Left forelimb (tissue), 1 donor: ENCODE measurements around the gene SLC5A4.
"Not testable (repeated sequence)": the region's sequence is repeated elsewhere in the genome, so short reads cannot be mapped to it uniquely, and the experiment has no call there.

Experiments used
- DNase-seq: peaks from one replicate; pipeline ENCODE4 v3.0.0-alpha.2; 2018; ENCODE audit warnings: low spot score

SLC5A4 gene

GRCh38 chr22:32255217-32255616, at the start of gene SLC5A4:
TSS of gene SLC5A4 (minus strand) at chr22:32255347. CDS start at chr22:32255329, 18 bp downstream.
- DNase-seq: no peak

- not testable (repeated sequence) for DNase-seq
Measured at GRCh38 chr22:32293921-32294320, 38.8 kb upstream of the SLC5A4 start.

GRCh38 chr22:32286290-32286840, 31.2 kb upstream of the SLC5A4 start:
- no peak for DNase-seq

GRCh38 chr22:32281072-32281471, 25.9 kb upstream of the SLC5A4 start:
- no peak for DNase-seq

GRCh38 chr22:32275353-32275752, 20.2 kb upstream of the SLC5A4 start:
- not testable (repeated sequence) for DNase-seq

GRCh38 chr22:32271389-32271788, 16.2 kb upstream of the SLC5A4 start:
- DNase-seq: no peak

- DNase-seq: no peak
Measured at GRCh38 chr22:32270641-32271369, 15.7 kb upstream of the SLC5A4 start.

- DNase-seq: no peak
Measured at GRCh38 chr22:32269316-32269715, 14.2 kb upstream of the SLC5A4 start.

- DNase-seq: no peak
Measured at GRCh38 chr22:32267011-32267410, 11.9 kb upstream of the SLC5A4 start.

- no peak for DNase-seq
Measured at GRCh38 chr22:32265882-32266767, 11.0 kb upstream of the SLC5A4 start.

GRCh38 chr22:32263678-32264077, 8.5 kb upstream of the SLC5A4 start:
- not testable (repeated sequence) for DNase-seq

- DNase-seq: no peak
Measured at GRCh38 chr22:32261306-32261705, 6.2 kb upstream of the SLC5A4 start.

GRCh38 chr22:32258791-32259190, 3.6 kb upstream of the SLC5A4 start:
- no peak for DNase-seq

- no peak for DNase-seq
Measured at GRCh38 chr22:32255726-32256125, 579 bp upstream of the SLC5A4 start.

GRCh38 chr22:32249231-32249630, 5.9 kb downstream of the SLC5A4 start:
- DNase-seq: no peak

- DNase-seq: no peak
Measured at GRCh38 chr22:32248276-32248675, 6.9 kb downstream of the SLC5A4 start.

- no peak for DNase-seq
Measured at GRCh38 chr22:32246166-32246565, 9.0 kb downstream of the SLC5A4 start.

GRCh38 chr22:32245042-32245441, 10.1 kb downstream of the SLC5A4 start:
- no peak for DNase-seq

GRCh38 chr22:32244547-32244946, 10.6 kb downstream of the SLC5A4 start:
- DNase-seq: no peak

GRCh38 chr22:32240461-32240860, 14.7 kb downstream of the SLC5A4 start:
- no peak for DNase-seq

- no peak for DNase-seq
Measured at GRCh38 chr22:32237906-32238305, 17.2 kb downstream of the SLC5A4 start.

- DNase-seq: no peak
Measured at GRCh38 chr22:32236970-32237369, 18.2 kb downstream of the SLC5A4 start.

- DNase-seq: no peak
Measured at GRCh38 chr22:32233091-32233490, 22.1 kb downstream of the SLC5A4 start.
